Skeletal muscle tissue (tissue), 4 donors: ENCODE results near the gene PI16. TPM values are rescaled to one million over a fixed set of nuclear protein-coding genes. Genes with fewer than 3 reads are reported as not detected.

Experiments used
- H3K27ac ChIP-seq: one replicate; pipeline ENCODE4 v1.7.0; 2013; ENCODE audit warnings: mild to moderate bottlenecking, low read depth, low read length, inconsistent platforms
- H3K27me3 ChIP-seq, 3 donors: one replicate each; pipeline ENCODE4 v1.7.0; 2013; ENCODE audit warnings: low read length in 3 of 3; ENCODE audit not compliant: control insufficient read depth in 3 of 3, insufficient read depth in 3 of 3
- H3K36me3 ChIP-seq, 3 donors: one replicate each; pipeline ENCODE4 v1.7.0; 2013; ENCODE audit warnings: low read length in 3 of 3; ENCODE audit not compliant: control insufficient read depth in 3 of 3, insufficient read depth in 3 of 3
- H3K4me1 ChIP-seq, 3 donors: one replicate each; pipeline ENCODE4 v1.7.0; 2013; ENCODE audit warnings: low read length in 3 of 3, mild to moderate bottlenecking in 3 of 3; ENCODE audit not compliant: control insufficient read depth in 3 of 3, insufficient read depth in 3 of 3
- H3K4me3 ChIP-seq, 3 donors: one replicate each; pipeline ENCODE4 v1.7.0; 2013; ENCODE audit warnings: low read length in 3 of 3
- H3K9ac ChIP-seq, 3 donors: one replicate each; pipeline ENCODE4 v1.7.0; 2013; ENCODE audit warnings: low read length in 3 of 3, mild to moderate bottlenecking in 3 of 3, moderate library complexity in 2 of 3, low read depth in 1 of 3
- H3K9me3 ChIP-seq, 3 donors: one replicate each; pipeline ENCODE4 v1.7.0; 2013; ENCODE audit warnings: low read length in 3 of 3; ENCODE audit not compliant: control insufficient read depth in 3 of 3
- total RNA-seq: library from RNA; depleted of rRNA; stranded (reverse); fragments of >200 nt; gene quantifications from one replicate; pipeline ENCODE4 v1.2.3, GENCODE V29; 2014
- donor health status: Osteomylitis.

The PI16 gene
- total RNA-seq, 1 donor from 2014 or later = 19.8 TPM

- Histone ChIP-seq H3K27ac (no peak overlapping the region), H3K9me3 (no peaks in the 10 kb centered on the region), H3K9ac (no peak overlapping the region), H3K4me1 (peaks cover 4 to 26% (median 14%) of the 10 kb centered on the region in 3 donors), H3K27me3 (no peaks in the 10 kb centered on the region), H3K4me3 (no peak overlapping the region), H3K36me3 (peaks cover 81 to 89% (median 83%) of the 10 kb centered on the region in 3 donors)
Observed at GRCh38 chr6:36970892-36971842, 16.6 kb downstream of the PI16 start.

- H3K27me3 ChIP-seq = no peaks in the 10 kb centered on the region
- no peaks in the 10 kb centered on the region for H3K9me3 ChIP-seq
- no peak overlapping the region for H3K4me3 ChIP-seq
- peaks cover 4 to 23% (median 12%) of the 10 kb centered on the region in 3 donors for H3K4me1 ChIP-seq
- no peak overlapping the region for H3K27ac ChIP-seq
- H3K36me3 ChIP-seq = peaks cover 90 to 98% (median 93%) of the 10 kb centered on the region in 3 donors
- no peak overlapping the region for H3K9ac ChIP-seq
Observed at GRCh38 chr6:36971921-36972673, 17.6 kb downstream of the PI16 start.

GRCh38 chr6:36973190-36973589 is 18.7 kb downstream of the PI16 start:
- Histone ChIP-seq H3K4me3 (no peak overlapping the region), H3K9me3 (no peaks in the 10 kb centered on the region), H3K4me1 (peaks cover 0 to 14% (median 8%) of the 10 kb centered on the region in 3 donors), H3K27ac (no peak overlapping the region), H3K9ac (no peak overlapping the region), H3K36me3 (peaks cover 92 to 99% (median 98%) of the 10 kb centered on the region in 3 donors), H3K27me3 (no peaks in the 10 kb centered on the region)

- no peaks in the 10 kb centered on the region for H3K9me3 ChIP-seq
- no peak overlapping the region for H3K27ac ChIP-seq
- H3K9ac ChIP-seq = no peak overlapping the region
- H3K27me3 ChIP-seq = no peaks in the 10 kb centered on the region
- H3K36me3 ChIP-seq = peaks cover 92 to 99% (median 96%) of the 10 kb centered on the region in 3 donors
- H3K4me3 ChIP-seq = no peak overlapping the region
- H3K4me1 ChIP-seq = peaks cover 0 to 10% (median 6%) of the 10 kb centered on the region in 3 donors
Observed at GRCh38 chr6:36973647-36974046, 19.1 kb downstream of the PI16 start.

GRCh38 chr6:36975231-36976006 is 20.9 kb downstream of the PI16 start:
- Histone ChIP-seq H3K9ac (peak overlapping the region in 1 of 3 donors; percentile 25), H3K27me3 (no peaks in the 10 kb centered on the region), H3K4me3 (no peak overlapping the region), H3K27ac (no peak overlapping the region), H3K4me1 (peaks cover 14 to 21% (median 16%) of the 10 kb centered on the region in 3 donors), H3K36me3 (peaks cover 74 to 81% (median 78%) of the 10 kb centered on the region in 3 donors), H3K9me3 (no peaks in the 10 kb centered on the region)

- H3K4me1 ChIP-seq = peaks cover 20 to 26% (median 21%) of the 10 kb centered on the region in 3 donors
- H3K36me3 ChIP-seq = peaks cover 73 to 76% (median 74%) of the 10 kb centered on the region in 3 donors
- no peaks in the 10 kb centered on the region for H3K27me3 ChIP-seq
- H3K9me3 ChIP-seq = no peaks in the 10 kb centered on the region
- H3K4me3 ChIP-seq = no peak overlapping the region
- H3K27ac ChIP-seq = no peak overlapping the region
- H3K9ac ChIP-seq = no peak overlapping the region
Observed at GRCh38 chr6:36976007-36976264, 21.4 kb downstream of the PI16 start.

GRCh38 chr6:36976509-36976908 is 22.0 kb downstream of the PI16 start:
- H3K9ac ChIP-seq = no peak overlapping the region
- peaks cover 68 to 70% (median 70%) of the 10 kb centered on the region in 3 donors for H3K36me3 ChIP-seq
- H3K9me3 ChIP-seq = no peaks in the 10 kb centered on the region
- no peak overlapping the region for H3K27ac ChIP-seq
- H3K4me3 ChIP-seq = no peak overlapping the region
- no peaks in the 10 kb centered on the region for H3K27me3 ChIP-seq
- peaks cover 25 to 31% (median 27%) of the 10 kb centered on the region in 3 donors for H3K4me1 ChIP-seq

GRCh38 chr6:36976931-36977330 is 22.4 kb downstream of the PI16 start:
- Histone ChIP-seq H3K4me3 (no peak overlapping the region), H3K36me3 (peaks cover 63 to 66% (median 66%) of the 10 kb centered on the region in 3 donors), H3K27ac (no peak overlapping the region), H3K9ac (no peak overlapping the region), H3K27me3 (no peaks in the 10 kb centered on the region), H3K9me3 (no peaks in the 10 kb centered on the region), H3K4me1 (peaks cover 27 to 34% (median 30%) of the 10 kb centered on the region in 3 donors)

- H3K27ac ChIP-seq = peak overlapping the region; percentile 7
- H3K4me1 ChIP-seq = peaks cover 28 to 34% (median 30%) of the 10 kb centered on the region in 3 donors
- no peak overlapping the region for H3K4me3 ChIP-seq
Observed at GRCh38 chr6:36977470-36977941, 23.0 kb downstream of the PI16 start.

More at GRCh38 chr6:36977470-36977941, 23.0 kb downstream of the PI16 start:
- Histone ChIP-seq H3K36me3 (peaks cover 58 to 61% (median 60%) of the 10 kb centered on the region in 3 donors), H3K9ac (no peak overlapping the region), H3K9me3 (no peaks in the 10 kb centered on the region), H3K27me3 (no peaks in the 10 kb centered on the region)
